ENCODE measurements around the gene SAC3D1. TPM values are rescaled to one million over a fixed set of nuclear protein-coding genes. Genes with fewer than 3 reads are reported as not detected.

SAC3D1 gene

Small RNA genes lying within 50 kb of the gene (small RNA-seq; reads per million reads assigned to genes)
- gene MIR6879 (not detected), gene SNX15 (not detected)

All from skeletal muscle satellite cell (primary cell).